ENCODE results near the gene TRPM2.

The TRPM2 gene

DNA sequence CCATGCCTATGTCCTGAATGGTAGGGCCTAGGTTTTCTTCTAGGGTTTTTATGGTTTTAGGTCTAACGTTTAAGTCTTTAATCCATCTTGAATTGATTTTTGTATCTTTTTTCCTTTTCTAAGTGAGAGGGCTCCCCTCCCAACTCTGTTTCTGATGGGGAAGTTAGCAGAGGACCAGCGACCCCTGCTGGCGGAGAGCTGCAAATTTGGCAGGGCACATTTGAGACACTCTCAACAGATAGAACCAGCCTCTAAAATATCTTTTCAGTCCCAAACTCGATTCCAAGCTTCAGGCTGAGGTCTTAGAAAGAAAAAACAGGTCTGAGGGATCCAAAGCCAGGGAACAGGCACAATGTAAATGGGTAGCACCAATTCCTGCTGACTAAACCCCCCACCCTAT is 134.4 kb downstream of the TRPM2 start:
- DNase-seq, result no peak

- no peak for DNase-seq
Observed at GRCh38 chr21:44489962-44490361, 136.5 kb downstream of the TRPM2 start.

DNA sequence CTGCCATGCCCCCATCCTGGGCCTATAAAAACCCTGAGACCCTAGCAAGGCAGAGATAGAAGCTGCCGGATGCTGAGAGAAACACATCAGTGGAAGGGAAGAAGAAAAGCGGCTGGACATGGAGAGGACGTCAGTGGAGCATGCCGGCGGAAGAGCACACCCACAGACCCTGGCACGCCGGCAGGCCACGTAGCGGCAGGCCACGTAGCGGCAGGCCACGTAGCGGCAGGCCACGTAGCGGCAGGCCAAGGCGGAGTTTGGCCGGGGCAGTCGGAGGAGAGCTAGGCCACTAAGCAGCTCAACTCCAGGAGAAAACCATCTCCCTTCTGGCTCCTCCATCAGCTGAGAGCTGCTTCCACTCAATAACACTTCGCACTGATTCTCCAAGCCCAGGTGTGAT is 137.0 kb downstream of the TRPM2 start:
- no peak for DNase-seq

DNA sequence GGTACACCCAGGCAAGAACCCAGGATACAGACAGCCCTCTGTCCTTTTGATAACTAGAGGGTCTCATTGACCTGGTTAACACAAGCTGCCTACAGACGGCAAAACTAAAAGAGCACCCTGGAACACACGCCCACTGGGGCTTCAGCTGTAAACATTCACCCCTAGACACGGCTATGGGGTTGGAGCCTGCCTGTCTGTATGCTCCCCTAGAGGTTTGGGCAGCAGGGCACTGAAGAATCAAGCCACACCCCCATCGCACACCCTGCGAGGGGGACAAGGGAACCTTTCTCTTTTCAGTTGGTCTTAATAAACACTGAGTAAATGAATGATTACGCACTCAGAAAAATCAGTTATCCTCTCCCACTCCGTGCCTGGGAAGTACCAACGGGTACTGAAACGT is 137.4 kb downstream of the TRPM2 start:
- no peak for DNase-seq

Data from NCI-H748 treated with DMSO at 0.1 percent for 48 hours (cell line).